HepG2 (cell line): Measurements from ENCODE around the gene ZNF771. TPM values are rescaled to one million over a fixed set of nuclear protein-coding genes. Genes with fewer than 3 reads are reported as not detected.

Experiments used
- CBX1 ChIP-seq: IDR thresholded peaks from one replicate; pipeline ENCODE4 v1.6.1; 2016; ENCODE audit warnings: antibody characterized with exemption, low read depth
- FLYWCH1 ChIP-seq: sonication (generic); formaldehyde crosslinking; IDR thresholded peaks from 2 replicates; pipeline ENCODE4 v1.8.1; 2023; ENCODE audit warnings: mild to moderate bottlenecking, missing genetic modification reagents
- KLF9 ChIP-seq: IDR thresholded peaks from 2 replicates; pipeline ENCODE4 v1.6.1; 2016; ENCODE audit warnings: low read depth
- PITX1 ChIP-seq: sonication (generic); formaldehyde crosslinking; IDR thresholded peaks from 2 replicates; pipeline ENCODE4 v1.5.1; 2020; ENCODE audit warnings: mild to moderate bottlenecking, missing genetic modification reagents
- TAF15 ChIP-seq: fragments of 200-400 bp; formaldehyde crosslinking; IDR thresholded peaks from one replicate; pipeline ENCODE4 v1.6.1; 2018; ENCODE audit warnings: mild to moderate bottlenecking, low read depth, low read length; ENCODE audit not compliant: poor library complexity, severe bottlenecking
- ZKSCAN8 ChIP-seq: IDR thresholded peaks from 2 replicates; pipeline ENCODE4 v1.6.1; 2016; ENCODE audit warnings: borderline replicate concordance, missing genetic modification reagents, missing compliant biosample characterization
- ZNF441 ChIP-seq: sonication (generic); formaldehyde crosslinking; IDR thresholded peaks from 2 replicates; pipeline ENCODE4 v1.7.0; 2021; ENCODE audit warnings: missing genetic modification reagents, borderline replicate concordance
- ZNF782 ChIP-seq: sonication (generic); formaldehyde crosslinking; IDR thresholded peaks from 2 replicates; pipeline ENCODE4 v1.4.0; 2020; ENCODE audit warnings: missing genetic modification reagents, mild to moderate bottlenecking, borderline replicate concordance
- ZNF83 ChIP-seq: sonication (generic); formaldehyde crosslinking; IDR thresholded peaks from 2 replicates; pipeline ENCODE4 v1.4.0; 2020; ENCODE audit warnings: missing genetic modification reagents, mild to moderate bottlenecking, borderline replicate concordance
- polyA plus RNA-seq, 8 experiments: library from polyadenylated mRNA; depleted of rRNA in 3 of 8; stranded (reverse) in 7 of 8; unstranded in 1 of 8; fragments of >200 nt; fragmentation: Illumina TruSeq in 4 of 8; extraction: Trizol in 4 of 8; gene quantifications; 2 replicates each; pipeline versions ENCODE4 v1.2.1 to v1.2.3, GENCODE V29; 2011 to 2016; ENCODE audit warnings: low read depth in 4 of 8, missing spikeins in 1 of 8, mixed read lengths in 1 of 8; ENCODE audit not compliant: insufficient read depth in 1 of 8
- total RNA-seq, 5 experiments: library from RNA; depleted of rRNA; stranded (reverse); fragments of >200 nt; fragmentation: Illumina TruSeq; extraction: Trizol; gene quantifications; 2 replicates each; pipeline ENCODE4 v1.2.3, GENCODE V29; 2016; ENCODE audit warnings: low read depth in 1 of 5
- TF ChIP-seq, protein P1 (sequence below): sonication (generic); formaldehyde crosslinking; IDR thresholded peaks from 2 replicates; pipeline ENCODE4 v1.5.1; 2020; ENCODE audit warnings: mild to moderate bottlenecking, missing genetic modification reagents
- TF ChIP-seq, protein P2 (sequence below): sonication (generic); formaldehyde crosslinking; IDR thresholded peaks from 2 replicates; pipeline ENCODE4 v1.4.0; 2020; ENCODE audit warnings: mild to moderate bottlenecking, low read depth, missing genetic modification reagents
- TF ChIP-seq, protein P3 (sequence below): sonication (generic); formaldehyde crosslinking; IDR thresholded peaks from 2 replicates; pipeline ENCODE4 v1.9.0; 2021; ENCODE audit warnings: missing genetic modification reagents, mild to moderate bottlenecking, borderline replicate concordance
- TF ChIP-seq, protein P4 (sequence below): sonication (generic); formaldehyde crosslinking; IDR thresholded peaks from 2 replicates; pipeline ENCODE4 v1.4.0; 2020; ENCODE audit warnings: missing genetic modification reagents
- TF ChIP-seq, protein P5 (sequence below): sonication (generic); formaldehyde crosslinking; IDR thresholded peaks from 2 replicates; pipeline ENCODE4 v1.4.0; 2020; ENCODE audit warnings: missing genetic modification reagents, borderline replicate concordance

ZNF771 gene
- total and polyA plus RNA-seq, 2 of the 13 experiments (the other 11 are each of a cell fraction or from before 2014, with no cell fraction given): 5.0 to 11.8 TPM

DNA sequence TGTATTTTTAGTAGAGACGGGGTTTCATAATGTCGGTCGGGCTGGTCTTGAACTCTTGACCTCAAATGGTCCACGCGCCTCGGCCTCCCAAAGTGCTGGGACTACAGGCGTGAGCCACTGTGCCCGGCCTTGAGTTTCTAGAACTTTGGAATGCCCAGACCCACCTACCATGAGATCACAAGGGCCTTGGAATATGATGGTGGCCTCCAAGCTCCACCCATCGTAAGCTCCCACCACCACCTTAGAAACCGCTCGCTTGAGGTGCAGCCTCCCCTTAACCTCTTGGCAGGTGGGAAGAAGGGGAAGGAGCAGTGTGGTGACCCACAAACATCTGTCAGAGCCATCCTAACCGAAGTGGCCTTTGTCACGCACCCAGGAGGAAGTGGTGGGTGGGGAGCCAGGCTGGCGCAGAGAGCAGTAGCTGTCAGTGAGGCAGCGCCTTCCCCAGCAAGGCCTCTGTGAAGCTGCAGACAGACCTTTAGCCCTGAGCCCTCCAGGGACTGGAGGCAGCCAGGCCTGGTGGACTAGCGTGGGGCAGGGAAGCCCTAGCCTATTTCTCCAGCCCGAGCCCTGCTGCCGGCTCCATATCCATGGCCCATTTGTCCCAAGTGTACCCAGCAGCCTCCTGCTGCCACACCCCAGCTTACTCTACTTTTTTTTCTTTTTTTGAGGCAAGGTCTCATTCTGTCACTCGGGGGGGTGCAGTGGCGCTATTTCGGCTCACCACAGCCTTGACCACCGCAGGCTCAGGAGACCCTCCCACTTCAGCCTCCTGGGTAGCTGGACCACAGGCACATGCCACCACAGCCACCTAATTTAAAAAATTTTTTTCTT is 51.4 kb downstream of the ZNF771 start (continued):
- TF ChIP-seq, protein P1, sequence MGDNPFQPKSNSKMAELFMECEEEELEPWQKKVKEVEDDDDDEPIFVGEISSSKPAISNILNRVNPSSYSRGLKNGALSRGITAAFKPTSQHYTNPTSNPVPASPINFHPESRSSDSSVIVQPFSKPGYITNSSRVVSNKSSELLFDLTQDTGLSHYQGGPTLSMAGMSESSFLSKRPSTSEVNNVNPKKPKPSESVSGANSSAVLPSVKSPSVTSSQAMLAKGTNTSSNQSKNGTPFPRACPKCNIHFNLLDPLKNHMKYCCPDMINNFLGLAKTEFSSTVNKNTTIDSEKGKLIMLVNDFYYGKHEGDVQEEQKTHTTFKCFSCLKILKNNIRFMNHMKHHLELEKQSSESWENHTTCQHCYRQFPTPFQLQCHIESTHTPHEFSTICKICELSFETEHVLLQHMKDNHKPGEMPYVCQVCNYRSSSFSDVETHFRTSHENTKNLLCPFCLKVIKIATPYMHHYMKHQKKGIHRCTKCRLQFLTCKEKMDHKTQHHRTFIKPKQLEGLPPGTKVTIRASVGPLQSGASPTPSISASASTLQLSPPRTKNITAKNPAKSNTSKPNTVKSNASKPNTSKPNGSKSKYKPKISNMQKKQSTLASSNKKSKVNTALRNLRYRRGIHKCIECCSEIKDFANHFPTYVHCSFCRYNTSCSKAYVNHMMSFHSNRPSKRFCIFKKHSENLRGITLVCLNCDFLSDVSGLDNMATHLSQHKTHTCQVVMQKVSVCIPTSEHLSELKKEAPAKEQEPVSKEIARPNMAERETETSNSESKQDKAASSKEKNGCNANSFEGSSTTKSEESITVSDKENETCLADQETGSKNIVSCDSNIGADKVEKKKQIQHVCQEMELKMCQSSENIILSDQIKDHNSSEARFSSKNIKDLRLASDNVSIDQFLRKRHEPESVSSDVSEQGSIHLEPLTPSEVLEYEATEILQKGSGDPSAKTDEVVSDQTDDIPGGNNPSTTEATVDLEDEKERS: peak; percentile 83; the same call in 1 of the 2 replicates
- TF ChIP-seq FLYWCH1 (CRISPR knock-in tag): no peak
- peak; percentile 66 for TF ChIP-seq PITX1 (CRISPR knock-in tag)
- TF ChIP-seq, protein P2, sequence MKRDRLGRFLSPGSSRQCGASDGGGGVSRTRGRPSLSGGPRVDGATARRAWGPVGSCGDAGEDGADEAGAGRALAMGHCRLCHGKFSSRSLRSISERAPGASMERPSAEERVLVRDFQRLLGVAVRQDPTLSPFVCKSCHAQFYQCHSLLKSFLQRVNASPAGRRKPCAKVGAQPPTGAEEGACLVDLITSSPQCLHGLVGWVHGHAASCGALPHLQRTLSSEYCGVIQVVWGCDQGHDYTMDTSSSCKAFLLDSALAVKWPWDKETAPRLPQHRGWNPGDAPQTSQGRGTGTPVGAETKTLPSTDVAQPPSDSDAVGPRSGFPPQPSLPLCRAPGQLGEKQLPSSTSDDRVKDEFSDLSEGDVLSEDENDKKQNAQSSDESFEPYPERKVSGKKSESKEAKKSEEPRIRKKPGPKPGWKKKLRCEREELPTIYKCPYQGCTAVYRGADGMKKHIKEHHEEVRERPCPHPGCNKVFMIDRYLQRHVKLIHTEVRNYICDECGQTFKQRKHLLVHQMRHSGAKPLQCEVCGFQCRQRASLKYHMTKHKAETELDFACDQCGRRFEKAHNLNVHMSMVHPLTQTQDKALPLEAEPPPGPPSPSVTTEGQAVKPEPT (CRISPR knock-in tag): peak; percentile 53; the same call in 1 of the 2 replicates
- no peak for TF ChIP-seq TAF15
- TF ChIP-seq, protein P3, sequence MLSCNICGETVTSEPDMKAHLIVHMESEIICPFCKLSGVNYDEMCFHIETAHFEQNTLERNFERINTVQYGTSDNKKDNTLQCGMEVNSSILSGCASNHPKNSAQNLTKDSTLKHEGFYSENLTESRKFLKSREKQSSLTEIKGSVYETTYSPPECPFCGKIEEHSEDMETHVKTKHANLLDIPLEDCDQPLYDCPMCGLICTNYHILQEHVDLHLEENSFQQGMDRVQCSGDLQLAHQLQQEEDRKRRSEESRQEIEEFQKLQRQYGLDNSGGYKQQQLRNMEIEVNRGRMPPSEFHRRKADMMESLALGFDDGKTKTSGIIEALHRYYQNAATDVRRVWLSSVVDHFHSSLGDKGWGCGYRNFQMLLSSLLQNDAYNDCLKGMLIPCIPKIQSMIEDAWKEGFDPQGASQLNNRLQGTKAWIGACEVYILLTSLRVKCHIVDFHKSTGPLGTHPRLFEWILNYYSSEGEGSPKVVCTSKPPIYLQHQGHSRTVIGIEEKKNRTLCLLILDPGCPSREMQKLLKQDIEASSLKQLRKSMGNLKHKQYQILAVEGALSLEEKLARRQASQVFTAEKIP (CRISPR knock-in tag): no peak
- TF ChIP-seq ZKSCAN8 (CRISPR knock-in tag): no peak
- peak; percentile 85; the same call in 1 of the 2 replicates for TF ChIP-seq ZNF782 (CRISPR knock-in tag)
- no peak; the same call in 1 of the 2 replicates for TF ChIP-seq ZNF83 (CRISPR knock-in tag)
- TF ChIP-seq ZNF441: no peak
- TF ChIP-seq CBX1: no peak
- no peak; the same call in 1 of the 2 replicates for TF ChIP-seq KLF9 (CRISPR knock-in tag)
- TF ChIP-seq, protein P4, sequence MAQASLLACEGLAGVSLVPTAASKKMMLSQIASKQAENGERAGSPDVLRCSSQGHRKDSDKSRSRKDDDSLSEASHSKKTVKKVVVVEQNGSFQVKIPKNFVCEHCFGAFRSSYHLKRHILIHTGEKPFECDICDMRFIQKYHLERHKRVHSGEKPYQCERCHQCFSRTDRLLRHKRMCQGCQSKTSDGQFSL (CRISPR knock-in tag): peak; percentile 77
- TF ChIP-seq, protein P5, sequence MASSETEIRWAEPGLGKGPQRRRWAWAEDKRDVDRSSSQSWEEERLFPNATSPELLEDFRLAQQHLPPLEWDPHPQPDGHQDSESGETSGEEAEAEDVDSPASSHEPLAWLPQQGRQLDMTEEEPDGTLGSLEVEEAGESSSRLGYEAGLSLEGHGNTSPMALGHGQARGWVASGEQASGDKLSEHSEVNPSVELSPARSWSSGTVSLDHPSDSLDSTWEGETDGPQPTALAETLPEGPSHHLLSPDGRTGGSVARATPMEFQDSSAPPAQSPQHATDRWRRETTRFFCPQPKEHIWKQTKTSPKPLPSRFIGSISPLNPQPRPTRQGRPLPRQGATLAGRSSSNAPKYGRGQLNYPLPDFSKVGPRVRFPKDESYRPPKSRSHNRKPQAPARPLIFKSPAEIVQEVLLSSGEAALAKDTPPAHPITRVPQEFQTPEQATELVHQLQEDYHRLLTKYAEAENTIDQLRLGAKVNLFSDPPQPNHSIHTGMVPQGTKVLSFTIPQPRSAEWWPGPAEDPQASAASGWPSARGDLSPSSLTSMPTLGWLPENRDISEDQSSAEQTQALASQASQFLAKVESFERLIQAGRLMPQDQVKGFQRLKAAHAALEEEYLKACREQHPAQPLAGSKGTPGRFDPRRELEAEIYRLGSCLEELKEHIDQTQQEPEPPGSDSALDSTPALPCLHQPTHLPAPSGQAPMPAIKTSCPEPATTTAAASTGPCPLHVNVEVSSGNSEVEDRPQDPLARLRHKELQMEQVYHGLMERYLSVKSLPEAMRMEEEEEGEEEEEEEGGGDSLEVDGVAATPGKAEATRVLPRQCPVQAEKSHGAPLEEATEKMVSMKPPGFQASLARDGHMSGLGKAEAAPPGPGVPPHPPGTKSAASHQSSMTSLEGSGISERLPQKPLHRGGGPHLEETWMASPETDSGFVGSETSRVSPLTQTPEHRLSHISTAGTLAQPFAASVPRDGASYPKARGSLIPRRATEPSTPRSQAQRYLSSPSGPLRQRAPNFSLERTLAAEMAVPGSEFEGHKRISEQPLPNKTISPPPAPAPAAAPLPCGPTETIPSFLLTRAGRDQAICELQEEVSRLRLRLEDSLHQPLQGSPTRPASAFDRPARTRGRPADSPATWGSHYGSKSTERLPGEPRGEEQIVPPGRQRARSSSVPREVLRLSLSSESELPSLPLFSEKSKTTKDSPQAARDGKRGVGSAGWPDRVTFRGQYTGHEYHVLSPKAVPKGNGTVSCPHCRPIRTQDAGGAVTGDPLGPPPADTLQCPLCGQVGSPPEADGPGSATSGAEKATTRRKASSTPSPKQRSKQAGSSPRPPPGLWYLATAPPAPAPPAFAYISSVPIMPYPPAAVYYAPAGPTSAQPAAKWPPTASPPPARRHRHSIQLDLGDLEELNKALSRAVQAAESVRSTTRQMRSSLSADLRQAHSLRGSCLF: no peak
